DOHH2 (cell line): ENCODE data around the gene TBC1D14.

Source experiments
- H3F3A ChIP-seq: fragments of 200-600 bp; sonication (generic), shearing (Covaris generic); 2 replicates; pipeline ENCODE4 v1.6.0; 2016; ENCODE audit warnings: antibody characterized with exemption, mild to moderate bottlenecking; ENCODE audit not compliant: control insufficient read depth, insufficient read depth
- H3K27ac ChIP-seq: fragments of 200-600 bp; sonication (generic); 2 replicates; pipeline ENCODE4 v1.5.1; 2014; ENCODE audit warnings: low read depth, mild to moderate bottlenecking, low read length, moderate library complexity
- H3K27me3 ChIP-seq: fragments of 200-600 bp; sonication (generic); 2 replicates; pipeline ENCODE4 v1.6.1; 2014; ENCODE audit warnings: mild to moderate bottlenecking, low read length, mixed read lengths; ENCODE audit not compliant: control insufficient read depth
- H3K36me3 ChIP-seq: fragments of 200-600 bp; sonication (generic); 2 replicates; pipeline ENCODE4 v1.6.1; 2014; ENCODE audit warnings: mild to moderate bottlenecking, low read length, moderate library complexity, mixed read lengths; ENCODE audit not compliant: control insufficient read depth
- H3K4me1 ChIP-seq: fragments of 200-600 bp; sonication (generic); 2 replicates; pipeline ENCODE4 v1.6.1; 2014; ENCODE audit warnings: mild to moderate bottlenecking, low read length, mixed read lengths; ENCODE audit not compliant: control insufficient read depth
- H3K4me2 ChIP-seq: fragments of 200-600 bp; sonication (generic); 2 replicates; pipeline ENCODE4 v1.6.0; 2014; ENCODE audit warnings: mild to moderate bottlenecking, low read length, moderate library complexity
- H3K4me3 ChIP-seq: fragments of 200-600 bp; sonication (generic); 2 replicates; pipeline ENCODE4 v1.5.1; 2014; ENCODE audit warnings: mild to moderate bottlenecking, low read length, mixed read lengths
- H3K79me2 ChIP-seq: fragments of 200-600 bp; sonication (generic); 2 replicates; pipeline ENCODE4 v1.6.1; 2014; ENCODE audit warnings: mild to moderate bottlenecking, low read length, mixed read lengths; ENCODE audit not compliant: control insufficient read depth
- H3K9me2 ChIP-seq: fragments of 200-600 bp; sonication (generic); replicated peaks from 2 replicates; pipeline ENCODE4 v1.6.1; 2014; ENCODE audit warnings: mild to moderate bottlenecking, low read length, mixed read lengths; ENCODE audit not compliant: control insufficient read depth
- H3K9me3 ChIP-seq: fragments of 200-600 bp; sonication (generic); 2 replicates; pipeline ENCODE4 v1.6.1; 2014; ENCODE audit warnings: antibody characterized with exemption, low read length, mixed read lengths; ENCODE audit not compliant: control insufficient read depth, insufficient read depth
- H4K20me1 ChIP-seq: fragments of 200-600 bp; sonication (generic); 2 replicates; pipeline ENCODE4 v1.6.0; 2014; ENCODE audit warnings: low read depth, mild to moderate bottlenecking, antibody characterized with exemption, low read length, moderate library complexity; ENCODE audit not compliant: control insufficient read depth, insufficient read depth
- CTCF ChIP-seq: fragments of 200-600 bp; sonication (generic); IDR thresholded peaks from one replicate; pipeline ENCODE4 v1.5.1; 2014; ENCODE audit warnings: antibody characterized with exemption, mild to moderate bottlenecking, low read depth, low read length; ENCODE audit not compliant: poor library complexity, severe bottlenecking
- EZH2phosphoT487 ChIP-seq: fragments of 200-600 bp; sonication (generic); IDR thresholded peaks from 2 replicates; pipeline ENCODE4 v1.6.1; 2017; ENCODE audit warnings: borderline replicate concordance, mild to moderate bottlenecking, antibody characterized with exemption, low read length, moderate library complexity, mixed read lengths

The TBC1D14 gene

GRCh38 chr4:6933691-6934430, 24.2 kb downstream of the TBC1D14 start:
- Histone ChIP-seq H4K20me1 (peaks cover 18% of the 10 kb centered on the region), H3K4me1 (peaks cover 32% of the 10 kb centered on the region), H3K79me2 (peaks cover 88% of the 10 kb centered on the region), H3K27ac (no peak overlapping the region), H3K9me2 (no peaks in the 10 kb centered on the region), H3K27me3 (no peaks in the 10 kb centered on the region), H3F3A (no peaks in the 10 kb centered on the region; the same call in 1 of the 2 replicates), H3K9me3 (no peaks in the 10 kb centered on the region), H3K4me3 (no peak overlapping the region), H3K4me2 (no peak overlapping the region), H3K36me3 (peaks cover 36% of the 10 kb centered on the region)
- TF ChIP-seq CTCF (no peak), EZH2phosphoT487 (no peak)

GRCh38 chr4:6935965-6936364, 26.3 kb downstream of the TBC1D14 start:
- Histone ChIP-seq H3K9me3 (no peaks in the 10 kb centered on the region), H3K4me1 (peaks cover 41% of the 10 kb centered on the region), H3K27ac (no peak overlapping the region), H3K79me2 (peaks cover 91% of the 10 kb centered on the region), H3K4me2 (no peak overlapping the region), H3K27me3 (no peaks in the 10 kb centered on the region), H3F3A (no peaks in the 10 kb centered on the region; the same call in 1 of the 2 replicates), H4K20me1 (peaks cover 20% of the 10 kb centered on the region), H3K36me3 (peaks cover 51% of the 10 kb centered on the region), H3K4me3 (no peak overlapping the region), H3K9me2 (no peaks in the 10 kb centered on the region)
- no peak for TF ChIP-seq CTCF
- no peak for TF ChIP-seq EZH2phosphoT487

GRCh38 chr4:6937201-6937600, 27.6 kb downstream of the TBC1D14 start:
- no peaks in the 10 kb centered on the region for H3K9me2 ChIP-seq
- peaks cover 26% of the 10 kb centered on the region for H4K20me1 ChIP-seq
- H3K4me3 ChIP-seq, result no peak overlapping the region
- peaks cover 53% of the 10 kb centered on the region for H3K4me1 ChIP-seq
- H3K27me3 ChIP-seq, result no peaks in the 10 kb centered on the region
- H3K79me2 ChIP-seq, result peaks cover 89% of the 10 kb centered on the region
- peaks cover 9% of the 10 kb centered on the region for H3F3A ChIP-seq
- peaks cover 44% of the 10 kb centered on the region for H3K36me3 ChIP-seq
- H3K4me2 ChIP-seq, result 0 out of 2 replicates have a peak overlapping the region, but pooled peaks have one; percentile 56
- H3K9me3 ChIP-seq, result no peaks in the 10 kb centered on the region
- no peak for TF ChIP-seq CTCF
- TF ChIP-seq EZH2phosphoT487, result no peak
- no peak overlapping the region for H3K27ac ChIP-seq
